Neural cell (in vitro differentiated cells): ENCODE results near the gene INSRR. TPM values are rescaled to one million over a fixed set of nuclear protein-coding genes. Genes with fewer than 3 reads are reported as not detected.

Experiments
- H2AFZ ChIP-seq: fragments of 200-600, 300-800 bp; sonication (generic), shearing (Covaris generic); 2 replicates; pipeline ENCODE4 v1.6.0; 2014; ENCODE audit warnings: low read depth, mild to moderate bottlenecking, antibody characterized with exemption, low read length, moderate library complexity
- H3F3A ChIP-seq: fragments of 200-600 bp; shearing (Covaris generic); 2 replicates; pipeline ENCODE4 v1.6.1; 2016; ENCODE audit warnings: mild to moderate bottlenecking, moderate library complexity, mixed read lengths, antibody characterized with exemption, low read length; ENCODE audit not compliant: insufficient read depth, poor library complexity, severe bottlenecking
- H3K27ac ChIP-seq: fragments of 200-600, 300-800 bp; sonication (generic), shearing (Covaris generic); 2 replicates; pipeline ENCODE4 v1.5.1; 2014; ENCODE audit warnings: mild to moderate bottlenecking, low read length, moderate library complexity
- H3K27me3 ChIP-seq: fragments of 300-800, 200-600 bp; sonication (generic), shearing (Covaris generic); 2 replicates; pipeline ENCODE4 v1.6.0; 2014; ENCODE audit warnings: mild to moderate bottlenecking, low read depth, low read length, moderate library complexity; ENCODE audit not compliant: insufficient read depth
- H3K36me3 ChIP-seq: fragments of 300-800, 200-600 bp; sonication (generic), shearing (Covaris generic); 2 replicates; pipeline ENCODE4 v1.5.1; 2014; ENCODE audit warnings: mild to moderate bottlenecking, antibody characterized with exemption, low read length, moderate library complexity; ENCODE audit not compliant: insufficient read depth
- H3K4me2 ChIP-seq: fragments of 300-800, 200-600 bp; sonication (generic), shearing (Covaris generic); 2 replicates; pipeline ENCODE4 v1.6.0; 2014; ENCODE audit warnings: mild to moderate bottlenecking, low read length
- H3K4me3 ChIP-seq: fragments of 300-800, 200-600 bp; sonication (generic), shearing (Covaris generic); 2 replicates; pipeline ENCODE4 v1.5.1; 2014; ENCODE audit warnings: mild to moderate bottlenecking, low read length, moderate library complexity
- H3K79me2 ChIP-seq: fragments of 200-600 bp; shearing (Covaris generic); replicated peaks from 2 replicates; pipeline ENCODE4 v1.6.0; 2014; ENCODE audit warnings: mild to moderate bottlenecking, low read length, moderate library complexity; ENCODE audit not compliant: insufficient read depth
- H3K9ac ChIP-seq: fragments of 300-800, 200-600 bp; sonication (generic), shearing (Covaris generic); 2 replicates; pipeline ENCODE4 v1.6.1; 2016; ENCODE audit warnings: mild to moderate bottlenecking, low read length, mixed read lengths
- H3K9me2 ChIP-seq: fragments of 200-600 bp; shearing (Covaris generic); 2 replicates; pipeline ENCODE4 v1.6.1; 2016; ENCODE audit warnings: mild to moderate bottlenecking, low read length, mixed read lengths; ENCODE audit not compliant: insufficient read depth
- H3K9me3 ChIP-seq: fragments of 200-600, 300-800 bp; sonication (generic), shearing (Covaris generic); 2 replicates; pipeline ENCODE4 v1.6.1; 2016; ENCODE audit warnings: mild to moderate bottlenecking, mixed run types, low read length, moderate library complexity, mixed read lengths
- H4K20me1 ChIP-seq: fragments of 200-600 bp; shearing (Covaris generic); 2 replicates; pipeline ENCODE4 v1.6.1; 2016; ENCODE audit warnings: mild to moderate bottlenecking, mixed run types; ENCODE audit not compliant: insufficient read depth
- EP300 ChIP-seq: fragments of 450-650 bp; conservative IDR thresholded peaks from 2 replicates; pipeline ENCODE4 v1.6.1; 2014; ENCODE audit warnings: antibody characterized with exemption, mild to moderate bottlenecking, moderate library complexity; ENCODE audit not compliant: poor library complexity, severe bottlenecking
- EZH2 ChIP-seq: fragments of 200-600, 300-800 bp; shearing (Covaris generic), sonication (generic); IDR thresholded peaks from 2 replicates; pipeline ENCODE4 v1.6.1; 2014; ENCODE audit warnings: antibody characterized with exemption, low read length, borderline replicate concordance, mild to moderate bottlenecking; ENCODE audit not compliant: insufficient read depth, poor library complexity, severe bottlenecking
- MXI1 ChIP-seq: fragments of 450-650 bp; conservative IDR thresholded peaks from 2 replicates; pipeline ENCODE4 v1.6.1; 2014; ENCODE audit warnings: antibody characterized with exemption, mild to moderate bottlenecking; ENCODE audit not compliant: poor library complexity, severe bottlenecking
- POLR2AphosphoS5 ChIP-seq: IDR thresholded peaks from 2 replicates; pipeline ENCODE4 v1.6.1; 2012
- RAD21 ChIP-seq: fragments of 450-650 bp; conservative IDR thresholded peaks from 2 replicates; pipeline ENCODE4 v1.6.1; 2014; ENCODE audit warnings: antibody characterized with exemption, mild to moderate bottlenecking, moderate library complexity
- SMC3 ChIP-seq: fragments of 450-650 bp; conservative IDR thresholded peaks from 2 replicates; pipeline ENCODE4 v1.6.1; 2014; ENCODE audit warnings: antibody characterized with exemption, mild to moderate bottlenecking, moderate library complexity; ENCODE audit not compliant: poor library complexity
- TAF1 ChIP-seq: IDR thresholded peaks from 2 replicates; pipeline ENCODE4 v1.6.1; 2012; ENCODE audit warnings: low read depth
- polyA plus RNA-seq: library from polyadenylated mRNA; depleted of rRNA; stranded (reverse); fragments of >200 nt; gene quantifications from 2 replicates; pipeline ENCODE4 v1.2.3, GENCODE V29; 2014
- TF ChIP-seq, protein P1 (sequence below): fragments of 450-650 bp; IDR thresholded peaks from 2 replicates; pipeline ENCODE4 v1.5.1; 2014; ENCODE audit warnings: antibody characterized with exemption, mild to moderate bottlenecking, moderate library complexity; ENCODE audit not compliant: poor library complexity, severe bottlenecking
- TF ChIP-seq, protein P2 (sequence below): IDR thresholded peaks from 2 replicates; pipeline ENCODE4 v1.6.1; 2012; ENCODE audit warnings: borderline replicate concordance

Gene INSRR
- polyA plus RNA-seq, 1 donor from 2014 or later: 3.0 TPM

DNA sequence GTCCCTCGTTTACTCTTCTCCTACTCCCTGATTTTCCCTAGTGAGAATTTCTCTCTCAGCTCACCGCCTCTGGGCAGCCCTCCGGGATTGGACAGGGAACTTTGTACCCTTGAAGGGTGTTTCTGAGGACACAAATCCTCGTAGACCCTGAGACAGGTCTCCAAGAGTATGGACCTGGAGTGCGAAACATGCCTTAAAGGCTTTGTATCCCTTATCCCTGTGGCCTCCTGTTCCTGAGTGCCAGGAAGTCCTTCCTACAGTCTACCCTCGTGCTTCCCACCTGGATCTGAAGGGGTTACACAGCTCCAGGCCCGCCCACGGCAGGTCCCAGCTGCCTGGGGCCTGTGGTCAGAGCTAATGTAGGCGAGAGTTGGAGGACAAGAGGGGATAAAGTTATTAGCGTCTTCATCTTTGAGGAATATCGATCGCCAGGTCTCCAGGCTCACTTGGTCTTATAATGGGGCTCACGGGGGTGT lies 27.0 kb upstream of the INSRR start:
- TF ChIP-seq, protein P1, sequence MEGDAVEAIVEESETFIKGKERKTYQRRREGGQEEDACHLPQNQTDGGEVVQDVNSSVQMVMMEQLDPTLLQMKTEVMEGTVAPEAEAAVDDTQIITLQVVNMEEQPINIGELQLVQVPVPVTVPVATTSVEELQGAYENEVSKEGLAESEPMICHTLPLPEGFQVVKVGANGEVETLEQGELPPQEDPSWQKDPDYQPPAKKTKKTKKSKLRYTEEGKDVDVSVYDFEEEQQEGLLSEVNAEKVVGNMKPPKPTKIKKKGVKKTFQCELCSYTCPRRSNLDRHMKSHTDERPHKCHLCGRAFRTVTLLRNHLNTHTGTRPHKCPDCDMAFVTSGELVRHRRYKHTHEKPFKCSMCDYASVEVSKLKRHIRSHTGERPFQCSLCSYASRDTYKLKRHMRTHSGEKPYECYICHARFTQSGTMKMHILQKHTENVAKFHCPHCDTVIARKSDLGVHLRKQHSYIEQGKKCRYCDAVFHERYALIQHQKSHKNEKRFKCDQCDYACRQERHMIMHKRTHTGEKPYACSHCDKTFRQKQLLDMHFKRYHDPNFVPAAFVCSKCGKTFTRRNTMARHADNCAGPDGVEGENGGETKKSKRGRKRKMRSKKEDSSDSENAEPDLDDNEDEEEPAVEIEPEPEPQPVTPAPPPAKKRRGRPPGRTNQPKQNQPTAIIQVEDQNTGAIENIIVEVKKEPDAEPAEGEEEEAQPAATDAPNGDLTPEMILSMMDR: no peak
- TF ChIP-seq EP300: no peak
- no peak for TF ChIP-seq EZH2
- no peak for TF ChIP-seq POLR2AphosphoS5
- no peak for TF ChIP-seq MXI1
- TF ChIP-seq RAD21: no peak
- TF ChIP-seq TAF1: no peak
- TF ChIP-seq, protein P2, sequence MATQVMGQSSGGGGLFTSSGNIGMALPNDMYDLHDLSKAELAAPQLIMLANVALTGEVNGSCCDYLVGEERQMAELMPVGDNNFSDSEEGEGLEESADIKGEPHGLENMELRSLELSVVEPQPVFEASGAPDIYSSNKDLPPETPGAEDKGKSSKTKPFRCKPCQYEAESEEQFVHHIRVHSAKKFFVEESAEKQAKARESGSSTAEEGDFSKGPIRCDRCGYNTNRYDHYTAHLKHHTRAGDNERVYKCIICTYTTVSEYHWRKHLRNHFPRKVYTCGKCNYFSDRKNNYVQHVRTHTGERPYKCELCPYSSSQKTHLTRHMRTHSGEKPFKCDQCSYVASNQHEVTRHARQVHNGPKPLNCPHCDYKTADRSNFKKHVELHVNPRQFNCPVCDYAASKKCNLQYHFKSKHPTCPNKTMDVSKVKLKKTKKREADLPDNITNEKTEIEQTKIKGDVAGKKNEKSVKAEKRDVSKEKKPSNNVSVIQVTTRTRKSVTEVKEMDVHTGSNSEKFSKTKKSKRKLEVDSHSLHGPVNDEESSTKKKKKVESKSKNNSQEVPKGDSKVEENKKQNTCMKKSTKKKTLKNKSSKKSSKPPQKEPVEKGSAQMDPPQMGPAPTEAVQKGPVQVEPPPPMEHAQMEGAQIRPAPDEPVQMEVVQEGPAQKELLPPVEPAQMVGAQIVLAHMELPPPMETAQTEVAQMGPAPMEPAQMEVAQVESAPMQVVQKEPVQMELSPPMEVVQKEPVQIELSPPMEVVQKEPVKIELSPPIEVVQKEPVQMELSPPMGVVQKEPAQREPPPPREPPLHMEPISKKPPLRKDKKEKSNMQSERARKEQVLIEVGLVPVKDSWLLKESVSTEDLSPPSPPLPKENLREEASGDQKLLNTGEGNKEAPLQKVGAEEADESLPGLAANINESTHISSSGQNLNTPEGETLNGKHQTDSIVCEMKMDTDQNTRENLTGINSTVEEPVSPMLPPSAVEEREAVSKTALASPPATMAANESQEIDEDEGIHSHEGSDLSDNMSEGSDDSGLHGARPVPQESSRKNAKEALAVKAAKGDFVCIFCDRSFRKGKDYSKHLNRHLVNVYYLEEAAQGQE: no peak
- no peak for TF ChIP-seq SMC3
- no peak overlapping the region for H3K9ac ChIP-seq
- H3K9me2 ChIP-seq: no peaks in the 10 kb centered on the region
- H3K9me3 ChIP-seq: no peaks in the 10 kb centered on the region
- H3K4me2 ChIP-seq: no peak overlapping the region
- no peak overlapping the region for H2AFZ ChIP-seq
- H4K20me1 ChIP-seq: no peaks in the 10 kb centered on the region
- H3K4me3 ChIP-seq: no peak overlapping the region
- H3K27ac ChIP-seq: no peak overlapping the region
- H3K27me3 ChIP-seq: peaks cover under 1% of the 10 kb centered on the region
- H3K36me3 ChIP-seq: no peaks in the 10 kb centered on the region
- H3F3A ChIP-seq: no peaks in the 10 kb centered on the region
- H3K79me2 ChIP-seq: no peaks in the 10 kb centered on the region

DNA sequence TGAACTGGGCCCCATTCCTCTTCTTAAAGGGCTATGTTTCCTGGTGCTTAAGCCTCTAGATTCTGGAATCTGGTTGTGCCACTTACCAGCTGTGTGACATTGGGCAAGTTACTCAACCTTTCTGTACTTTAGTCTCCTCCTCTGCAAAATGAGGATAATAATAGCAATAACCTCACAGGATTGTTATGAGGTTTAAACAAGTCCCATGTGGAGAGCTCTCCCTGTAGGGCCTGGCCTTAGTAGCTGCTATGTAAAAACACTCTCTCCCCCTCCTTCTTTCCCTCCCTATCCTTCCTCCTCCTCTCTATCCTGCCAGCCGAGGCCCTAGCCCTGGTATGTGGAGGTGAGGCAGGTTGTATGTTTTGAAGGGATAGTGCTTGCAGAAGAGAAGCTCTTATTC lies 26.4 kb upstream of the INSRR start:
- no peaks in the 10 kb centered on the region for H3K9me2 ChIP-seq
- H3K4me3 ChIP-seq: no peak overlapping the region
- no peaks in the 10 kb centered on the region for H4K20me1 ChIP-seq
- H3K27me3 ChIP-seq: no peaks in the 10 kb centered on the region
- no peak overlapping the region for H2AFZ ChIP-seq
- TF ChIP-seq MXI1: no peak
- H3K9me3 ChIP-seq: no peaks in the 10 kb centered on the region
- H3K27ac ChIP-seq: no peak overlapping the region
- no peaks in the 10 kb centered on the region for H3K36me3 ChIP-seq
- H3F3A ChIP-seq: no peaks in the 10 kb centered on the region
- no peaks in the 10 kb centered on the region for H3K79me2 ChIP-seq
- H3K9ac ChIP-seq: no peak overlapping the region
- H3K4me2 ChIP-seq: no peak overlapping the region

DNA sequence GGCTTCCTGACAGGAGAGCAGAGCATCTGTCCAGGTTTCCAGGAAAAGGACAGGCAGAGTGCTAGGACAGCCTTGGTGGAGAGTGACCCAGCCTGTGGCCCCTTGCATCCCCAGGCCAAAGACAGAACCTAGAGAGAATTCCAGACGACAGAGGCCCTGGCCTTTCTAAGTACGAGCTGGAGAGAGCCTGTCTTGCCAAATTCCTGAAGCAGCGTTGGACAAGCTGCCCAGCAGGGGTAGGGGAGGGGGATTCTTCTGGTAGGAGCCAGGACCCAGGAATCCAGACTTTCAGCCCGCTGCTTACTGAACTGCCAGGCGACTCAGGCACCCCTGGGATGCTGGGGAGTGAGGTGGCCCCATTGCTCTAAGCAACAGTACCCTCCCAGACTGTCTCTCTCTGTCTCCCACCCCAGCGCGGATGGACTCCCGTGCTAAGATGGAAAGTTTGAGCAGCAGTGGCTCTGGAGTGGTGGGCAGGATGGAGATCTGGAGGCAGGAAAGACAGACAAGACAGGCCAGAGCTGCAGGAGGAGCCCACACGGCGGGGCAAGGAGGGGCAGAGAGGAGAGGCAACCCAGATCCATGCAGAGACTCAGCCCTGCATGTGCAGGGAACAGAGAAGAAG lies 25.8 kb upstream of the INSRR start:
- no peaks in the 10 kb centered on the region for H3K9me2 ChIP-seq
- H4K20me1 ChIP-seq: no peaks in the 10 kb centered on the region
- no peak overlapping the region for H2AFZ ChIP-seq
- no peak overlapping the region for H3K27ac ChIP-seq
- no peaks in the 10 kb centered on the region for H3K9me3 ChIP-seq
- no peaks in the 10 kb centered on the region for H3F3A ChIP-seq
- H3K4me3 ChIP-seq: no peak overlapping the region
- H3K36me3 ChIP-seq: no peaks in the 10 kb centered on the region
- H3K9ac ChIP-seq: no peak overlapping the region
- H3K79me2 ChIP-seq: no peaks in the 10 kb centered on the region
- H3K27me3 ChIP-seq: no peaks in the 10 kb centered on the region
- TF ChIP-seq SMC3 (no peak), MXI1 (no peak), EP300 (no peak), EZH2 (no peak), TAF1 (no peak), RAD21 (no peak), POLR2AphosphoS5 (no peak)
- TF ChIP-seq, protein P1: no peak
- TF ChIP-seq, protein P2: no peak
- no peak overlapping the region for H3K4me2 ChIP-seq
